Measurements from ENCODE around the gene SIAH3.
"Not testable (repeated sequence)": the region's sequence is repeated elsewhere in the genome, so short reads cannot be mapped to it uniquely, and the experiment has no call there.

SIAH3 gene

GRCh38 chr13:45872566-45872965, 21.0 kb upstream of the SIAH3 start:
- H3K4me1 Mint-ChIP-seq, result peaks cover 16% of the 10 kb centered on the region
- peak overlapping the region; percentile 2 to 32 (median 28) for H3K27ac Mint-ChIP-seq
- no peaks in the 10 kb centered on the region for H3K9me3 Mint-ChIP-seq
- H3K36me3 Mint-ChIP-seq (ENCODE audit: low read depth), result no peaks in the 10 kb centered on the region
- no peak overlapping the region for H3K4me3 Mint-ChIP-seq
- peaks cover 6% of the 10 kb centered on the region for H3K27me3 Mint-ChIP-seq (ENCODE audit: low read depth)
- TF ChIP-seq, protein P1, sequence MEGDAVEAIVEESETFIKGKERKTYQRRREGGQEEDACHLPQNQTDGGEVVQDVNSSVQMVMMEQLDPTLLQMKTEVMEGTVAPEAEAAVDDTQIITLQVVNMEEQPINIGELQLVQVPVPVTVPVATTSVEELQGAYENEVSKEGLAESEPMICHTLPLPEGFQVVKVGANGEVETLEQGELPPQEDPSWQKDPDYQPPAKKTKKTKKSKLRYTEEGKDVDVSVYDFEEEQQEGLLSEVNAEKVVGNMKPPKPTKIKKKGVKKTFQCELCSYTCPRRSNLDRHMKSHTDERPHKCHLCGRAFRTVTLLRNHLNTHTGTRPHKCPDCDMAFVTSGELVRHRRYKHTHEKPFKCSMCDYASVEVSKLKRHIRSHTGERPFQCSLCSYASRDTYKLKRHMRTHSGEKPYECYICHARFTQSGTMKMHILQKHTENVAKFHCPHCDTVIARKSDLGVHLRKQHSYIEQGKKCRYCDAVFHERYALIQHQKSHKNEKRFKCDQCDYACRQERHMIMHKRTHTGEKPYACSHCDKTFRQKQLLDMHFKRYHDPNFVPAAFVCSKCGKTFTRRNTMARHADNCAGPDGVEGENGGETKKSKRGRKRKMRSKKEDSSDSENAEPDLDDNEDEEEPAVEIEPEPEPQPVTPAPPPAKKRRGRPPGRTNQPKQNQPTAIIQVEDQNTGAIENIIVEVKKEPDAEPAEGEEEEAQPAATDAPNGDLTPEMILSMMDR (IDR thresholded peaks at IDR 0.05; ENCODE audit: unreplicated experiment in 3 of 3), result no peak

DNA sequence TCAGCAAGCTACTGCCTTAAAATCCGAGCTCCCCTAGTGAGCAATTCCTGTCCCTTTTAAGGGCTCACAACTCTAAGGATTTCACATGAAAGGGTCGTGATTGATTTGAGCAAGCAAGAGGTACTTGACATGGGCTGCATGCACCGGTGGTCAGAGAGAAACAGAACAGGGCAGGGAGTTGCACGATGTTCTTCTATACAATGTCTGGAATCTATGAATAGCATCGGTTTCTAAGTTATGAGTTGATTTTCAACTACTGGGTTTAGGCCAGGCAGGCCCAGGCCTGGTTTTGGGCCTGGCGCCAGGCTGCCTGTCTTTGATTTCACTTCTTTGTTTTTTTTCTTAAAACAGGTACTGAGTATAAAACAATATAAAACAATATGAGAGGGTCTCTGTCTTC, 19.6 kb upstream of the SIAH3 start:
- not testable (repeated sequence) for H3K9me3 Mint-ChIP-seq; H3K4me3 Mint-ChIP-seq; H3K36me3 Mint-ChIP-seq (ENCODE audit: low read depth); H3K27me3 Mint-ChIP-seq (ENCODE audit: low read depth)
- H3K27ac Mint-ChIP-seq, result peak overlapping the region in 2 of 3 experiments; percentile 40 to 47
- H3K4me1 Mint-ChIP-seq, result peaks cover 16% of the 10 kb centered on the region

- Mint-ChIP-seq H3K27ac (no peak overlapping the region), H3K36me3 (ENCODE audit: low read depth) (no peaks in the 10 kb centered on the region), H3K9me3 (no peaks in the 10 kb centered on the region), H3K4me1 (peaks cover 16% of the 10 kb centered on the region), H3K27me3 (ENCODE audit: low read depth) (peaks cover 6% of the 10 kb centered on the region), H3K4me3 (no peak overlapping the region)
- TF ChIP-seq, protein P1 (IDR thresholded peaks at IDR 0.05; ENCODE audit: unreplicated experiment in 3 of 3), result no peak
These were observed 18.7 kb upstream of the SIAH3 start for GRCh38 chr13:45870232-45870631.

- TF ChIP-seq, protein P1 (IDR thresholded peaks at IDR 0.05; ENCODE audit: unreplicated experiment in 3 of 3), result no peak
- Mint-ChIP-seq H3K36me3 (ENCODE audit: low read depth) (no peaks in the 10 kb centered on the region), H3K27me3 (ENCODE audit: low read depth) (peaks cover 6% of the 10 kb centered on the region), H3K4me1 (peaks cover 5% of the 10 kb centered on the region), H3K4me3 (no peak overlapping the region), H3K9me3 (no peaks in the 10 kb centered on the region), H3K27ac (no peak overlapping the region)
These were observed 13.9 kb upstream of the SIAH3 start for GRCh38 chr13:45865414-45865813.

GRCh38 chr13:45863709-45864590, 12.4 kb upstream of the SIAH3 start:
- peaks cover 5% of the 10 kb centered on the region for H3K9me3 Mint-ChIP-seq
- no peaks in the 10 kb centered on the region for H3K27me3 Mint-ChIP-seq (ENCODE audit: low read depth)
- peaks cover 14% of the 10 kb centered on the region for H3K4me1 Mint-ChIP-seq
- no peak overlapping the region for H3K4me3 Mint-ChIP-seq
- TF ChIP-seq, protein P1 (IDR thresholded peaks at IDR 0.05; ENCODE audit: unreplicated experiment in 3 of 3), result no peak
- H3K36me3 Mint-ChIP-seq (ENCODE audit: low read depth), result no peaks in the 10 kb centered on the region
- no peak overlapping the region for H3K27ac Mint-ChIP-seq

DNA sequence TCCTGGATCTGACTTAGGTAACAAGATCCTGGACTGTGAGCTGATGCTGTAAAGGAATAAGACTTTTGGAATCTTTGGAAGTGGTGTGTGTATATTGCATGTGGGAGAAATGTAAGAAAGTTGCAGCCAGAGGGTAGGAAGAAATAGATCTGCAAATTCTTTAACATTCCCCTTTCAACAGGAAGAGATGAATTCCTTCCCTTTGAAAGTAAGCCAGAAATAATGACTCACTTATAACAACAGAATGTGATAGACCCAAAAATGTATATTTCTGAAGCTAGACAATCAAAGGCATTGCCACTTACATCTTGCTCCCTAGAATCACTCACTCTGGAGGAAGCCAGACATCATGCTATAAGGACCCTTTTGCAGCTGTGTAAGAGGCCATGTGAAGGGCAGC, 9.8 kb upstream of the SIAH3 start:
- peaks cover 5% of the 10 kb centered on the region for H3K9me3 Mint-ChIP-seq

More for the DNA sequence above, 9.8 kb upstream of the SIAH3 start:
- Mint-ChIP-seq H3K27me3 (ENCODE audit: low read depth) (no peaks in the 10 kb centered on the region), H3K27ac (peak overlapping the region in 2 of 3 experiments; percentile 13 to 17), H3K4me1 (peaks cover 14% of the 10 kb centered on the region), H3K4me3 (no peak overlapping the region), H3K36me3 (ENCODE audit: low read depth) (no peaks in the 10 kb centered on the region)
- TF ChIP-seq, protein P1 (IDR thresholded peaks at IDR 0.05; ENCODE audit: unreplicated experiment in 3 of 3), result no peak

Data from nephron (organoid).